GM23338 (cell line): Measurements from ENCODE around the gene TMPRSS11F.

Source experiments
- CREB1 ChIP-seq: fragments of 250-450 bp; sonication (Bioruptor Pico); IDR thresholded peaks from 2 replicates; pipeline ENCODE4 v1.5.0; 2020; ENCODE audit warnings: low read depth, mild to moderate bottlenecking, moderate library complexity
- CTCF ChIP-seq, 2 experiments: fragments of 200-600 bp in 1 of 2; sonication (generic) in 1 of 2; conservative IDR thresholded peaks; 2 replicates each; pipeline versions ENCODE4 v1.5.1 to v1.6.1; 2016 to 2017; ENCODE audit warnings: antibody characterized with exemption in 2 of 2, low read depth in 2 of 2, mild to moderate bottlenecking in 2 of 2, moderate library complexity in 1 of 2
- ETS1 ChIP-seq: IDR thresholded peaks from 2 replicates; pipeline ENCODE4 v1.6.1; 2016; ENCODE audit warnings: antibody characterized with exemption
- EZH2 ChIP-seq: fragments of 200-600 bp; sonication (generic); IDR thresholded peaks from one replicate; pipeline ENCODE4 v1.8.0; 2017; ENCODE audit warnings: antibody characterized with exemption, mild to moderate bottlenecking, low read depth; ENCODE audit not compliant: unreplicated experiment
- EZH2phosphoT487 ChIP-seq: fragments of 200-600 bp; sonication (generic); IDR thresholded peaks from one replicate; pipeline ENCODE4 v1.8.1; 2018; ENCODE audit warnings: antibody characterized with exemption; ENCODE audit not compliant: unreplicated experiment
- JUNB ChIP-seq: IDR thresholded peaks from one replicate; pipeline ENCODE4 v1.6.1; 2016; ENCODE audit warnings: antibody characterized with exemption; ENCODE audit not compliant: unreplicated experiment
- NANOG ChIP-seq: IDR thresholded peaks from 2 replicates; pipeline ENCODE4 v1.6.1; 2016; ENCODE audit warnings: antibody characterized with exemption, borderline replicate concordance
- POLR2AphosphoS5 ChIP-seq: IDR thresholded peaks from 2 replicates; pipeline ENCODE4 v1.6.1; 2016; ENCODE audit warnings: antibody characterized with exemption, low read depth
- REST ChIP-seq: IDR thresholded peaks from one replicate; pipeline ENCODE4 v1.6.1; 2018; ENCODE audit warnings: antibody characterized with exemption; ENCODE audit not compliant: unreplicated experiment
- STAT1 ChIP-seq: IDR thresholded peaks from one replicate; pipeline ENCODE4 v1.6.1; 2016; ENCODE audit warnings: antibody characterized with exemption; ENCODE audit not compliant: unreplicated experiment
- ZNF114 ChIP-seq: fragments of 250-450 bp; sonication (Bioruptor Pico); IDR thresholded peaks from 2 replicates; pipeline ENCODE4 v1.5.0; 2020; ENCODE audit warnings: mild to moderate bottlenecking, moderate library complexity
- ZNF331 ChIP-seq: fragments of 250-450 bp; sonication (Bioruptor Pico); IDR thresholded peaks from 2 replicates; pipeline ENCODE4 v1.5.0; 2020; ENCODE audit warnings: low read depth, mild to moderate bottlenecking, moderate library complexity
- ZNF462 ChIP-seq: fragments of 250-450 bp; sonication (Bioruptor Pico); IDR thresholded peaks from 2 replicates; pipeline ENCODE4 v1.5.0; 2020; ENCODE audit warnings: mild to moderate bottlenecking, moderate library complexity

- TF ChIP-seq EZH2phosphoT487 (no peak), CTCF (conservative IDR thresholded peaks at IDR 0.05; ENCODE audit: low read depth in 2 of 2) (no peak), REST (no peak), POLR2AphosphoS5 (no peak), EZH2 (no peak), ETS1 (no peak), ZNF462 (CRISPR knock-in tag) (no peak), CREB1 (no peak), ZNF114 (CRISPR knock-in tag) (no peak), ZNF331 (CRISPR knock-in tag) (no peak), JUNB (no peak), STAT1 (no peak), NANOG (no peak)
These were observed 5.4 kb downstream of the TMPRSS11F start for GRCh38 chr4:68124262-68124661.
